Liver (tissue), 9 donors: Measurements from ENCODE around the gene MORN2. TPM values are rescaled to one million over a fixed set of nuclear protein-coding genes. Genes with fewer than 3 reads are reported as not detected.

Experiments used
- DNase-seq: peaks from one replicate; pipeline ENCODE4 v3.0.0-alpha.2; 2017; ENCODE audit warnings: low spot score
- H3K27ac ChIP-seq, 2 donors: one replicate each; pipeline ENCODE4 v1.7.0; 2013; ENCODE audit warnings: inconsistent platforms in 2 of 2, low read length in 2 of 2, control low read depth in 1 of 2, low read depth in 1 of 2, mild to moderate bottlenecking in 1 of 2
- H3K27me3 ChIP-seq, 4 donors: one replicate each; pipeline versions ENCODE4 v1.6.1 to v1.7.0; 2013; ENCODE audit warnings: low read length in 3 of 4, inconsistent platforms in 1 of 4, mild to moderate bottlenecking in 1 of 4, moderate library complexity in 1 of 4; ENCODE audit not compliant: control insufficient read depth in 4 of 4, insufficient read depth in 4 of 4
- H3K36me3 ChIP-seq, 4 donors: one replicate each; pipeline versions ENCODE4 v1.6.1 to v1.7.0; 2013; ENCODE audit warnings: low read length in 3 of 4, mild to moderate bottlenecking in 3 of 4, low read depth in 1 of 4, moderate library complexity in 1 of 4; ENCODE audit not compliant: control insufficient read depth in 4 of 4, insufficient read depth in 3 of 4
- H3K4me1 ChIP-seq, 4 donors: one replicate each; pipeline versions ENCODE4 v1.6.1 to v1.7.0; 2013; ENCODE audit warnings: low read length in 3 of 4, mild to moderate bottlenecking in 3 of 4, moderate library complexity in 1 of 4; ENCODE audit not compliant: control insufficient read depth in 4 of 4, insufficient read depth in 4 of 4
- H3K4me3 ChIP-seq, 3 donors: one replicate each; pipeline versions ENCODE4 v1.6.1 to v1.7.0; 2013; ENCODE audit warnings: low read length in 3 of 3, control low read depth in 1 of 3, low read depth in 1 of 3, mild to moderate bottlenecking in 1 of 3
- H3K9ac ChIP-seq, 2 donors: one replicate each; pipeline ENCODE4 v1.7.0; 2013; ENCODE audit warnings: low read length in 2 of 2, mild to moderate bottlenecking in 2 of 2, moderate library complexity in 2 of 2, control low read depth in 1 of 2, low read depth in 1 of 2
- H3K9me3 ChIP-seq, 4 donors: one replicate each; pipeline versions ENCODE4 v1.6.1 to v1.7.0; 2013; ENCODE audit warnings: low read length in 3 of 4; ENCODE audit not compliant: control insufficient read depth in 4 of 4
- ATF3 ChIP-seq: IDR thresholded peaks from 2 replicates; pipeline ENCODE4 v1.6.1; 2016; ENCODE audit warnings: antibody characterized with exemption
- CTCF ChIP-seq: fragments of 150-350 bp; IDR thresholded peaks from 2 replicates; pipeline ENCODE4 v1.5.1; 2017; ENCODE audit warnings: improper control_type of control experiment, low read depth, low read length; ENCODE audit not compliant: missing input control
- EGR1 ChIP-seq, 2 donors: IDR thresholded peaks; 2 replicates each; pipeline ENCODE4 v1.6.1; 2016 to 2018; ENCODE audit warnings: antibody characterized with exemption in 2 of 2, low read depth in 2 of 2
- FOXA1 ChIP-seq: IDR thresholded peaks from 2 replicates; pipeline ENCODE4 v1.6.1; 2016; ENCODE audit warnings: antibody characterized with exemption
- FOXA2 ChIP-seq: IDR thresholded peaks from 2 replicates; pipeline ENCODE4 v1.6.1; 2016; ENCODE audit warnings: antibody characterized with exemption
- GABPA ChIP-seq, 2 donors: IDR thresholded peaks in 1 of 2; conservative IDR thresholded peaks in 1 of 2; 2 replicates each; pipeline ENCODE4 v1.6.1; 2016; ENCODE audit warnings: antibody characterized with exemption in 2 of 2, mild to moderate bottlenecking in 1 of 2, moderate library complexity in 1 of 2
- HNF4A ChIP-seq, 2 donors: conservative IDR thresholded peaks; 2 replicates each; pipeline ENCODE4 v1.6.1; 2016; ENCODE audit warnings: antibody characterized with exemption in 2 of 2, mild to moderate bottlenecking in 2 of 2
- HNF4G ChIP-seq: IDR thresholded peaks from 2 replicates; pipeline ENCODE4 v1.6.1; 2016; ENCODE audit warnings: antibody characterized with exemption
- JUND ChIP-seq, 2 donors: IDR thresholded peaks; 2 replicates each; pipeline ENCODE4 v1.6.1; 2016; ENCODE audit warnings: antibody characterized with exemption in 2 of 2
- MAX ChIP-seq: IDR thresholded peaks from 2 replicates; pipeline ENCODE4 v1.6.1; 2016; ENCODE audit warnings: antibody characterized with exemption
- NR2F2 ChIP-seq: IDR thresholded peaks from 2 replicates; pipeline ENCODE4 v1.6.1; 2016; ENCODE audit warnings: antibody characterized with exemption
- RAD21 ChIP-seq, 2 donors: IDR thresholded peaks; 2 replicates each; pipeline ENCODE4 v1.6.1; 2016; ENCODE audit warnings: antibody characterized with exemption in 2 of 2, mild to moderate bottlenecking in 2 of 2
- REST ChIP-seq: IDR thresholded peaks from 2 replicates; pipeline ENCODE4 v1.6.1; 2016; ENCODE audit warnings: antibody characterized with exemption, mild to moderate bottlenecking
- RXRA ChIP-seq, 2 donors: IDR thresholded peaks; 2 replicates each; pipeline ENCODE4 v1.6.1; 2017 to 2018; ENCODE audit warnings: antibody characterized with exemption in 2 of 2, mild to moderate bottlenecking in 1 of 2
- SP1 ChIP-seq: IDR thresholded peaks from 2 replicates; pipeline ENCODE4 v1.6.1; 2018; ENCODE audit warnings: antibody characterized with exemption, mild to moderate bottlenecking
- TAF1 ChIP-seq: conservative IDR thresholded peaks from 2 replicates; pipeline ENCODE4 v1.6.1; 2016; ENCODE audit warnings: antibody characterized with exemption, mild to moderate bottlenecking
- YY1 ChIP-seq: IDR thresholded peaks from 2 replicates; pipeline ENCODE4 v1.6.1; 2016; ENCODE audit warnings: antibody characterized with exemption, mild to moderate bottlenecking
- ZBTB33 ChIP-seq: IDR thresholded peaks from 2 replicates; pipeline ENCODE4 v1.6.1; 2016; ENCODE audit warnings: antibody characterized with exemption
- WGBS: extraction: QIAGEN DNeasy Blood & Tissue Kit; methylation state at CpG from one replicate; pipeline ENCODE4 v1.1.7; 2013; 5-methylcytosine and 5-hydroxymethylcytosine counted together
- polyA plus RNA-seq, 2 donors: library from polyadenylated mRNA; stranded (reverse) in 1 of 2; unstranded in 1 of 2; fragments of 200-250 nt in 1 of 2; fragments of >200 nt in 1 of 2; fragmentation: Nextera tagmentation in 1 of 2; extraction: Ambion mirVana in 1 of 2; gene quantifications; one replicate each; pipeline versions ENCODE4 v1.2.1 to v1.2.3, GENCODE V29; 2013 to 2015
- total RNA-seq, 2 donors: library from RNA; depleted of rRNA; stranded (reverse); fragments of >200 nt; gene quantifications; one replicate each; pipeline ENCODE4 v1.2.3, GENCODE V29; 2014
- donor health status: healthy.
- donor health status: healthy.
- donor health status: healthy.
- donor health status: healthy.
- donor health status: healthy.

Gene MORN2
- total and polyA plus RNA-seq, 4 donors: 2.8 to 16.4 (median 8.0) TPM

- WGBS: 89% methylated on average over 3 of the region's 3 CpGs
- Histone ChIP-seq H3K4me1 (no peaks in the 10 kb centered on the region), H3K9me3 (no peaks in the 10 kb centered on the region), H3K36me3 (no peaks in the 10 kb centered on the region), H3K27me3 (no peaks in the 10 kb centered on the region), H3K27ac (no peak within 1 kb of the TSS), H3K9ac (no peak within 1 kb of the TSS), H3K4me3 (no peak within 1 kb of the TSS)
- no peak for DNase-seq
- TF ChIP-seq CTCF: no peak
- no peak for TF ChIP-seq MAX
- TF ChIP-seq HNF4A (conservative IDR thresholded peaks at IDR 0.05): no peak
- no peak for TF ChIP-seq HNF4G
- TF ChIP-seq ATF3: no peak
- TF ChIP-seq EGR1 (IDR thresholded peaks at IDR 0.05; ENCODE audit: low read depth in 2 of 2): no peak
- no peak for TF ChIP-seq YY1
- no peak for TF ChIP-seq ZBTB33
- TF ChIP-seq NR2F2: no peak
- no peak for TF ChIP-seq FOXA1
- no peak for TF ChIP-seq REST
- TF ChIP-seq GABPA (IDR thresholded peaks at IDR 0.05 in 1 of 2, conservative IDR thresholded peaks at IDR 0.05 in 1 of 2): no peak
- TF ChIP-seq TAF1: no peak
- TF ChIP-seq RAD21 (IDR thresholded peaks at IDR 0.05): no peak
- no peak for TF ChIP-seq SP1
- TF ChIP-seq JUND (IDR thresholded peaks at IDR 0.05): no peak
- no peak for TF ChIP-seq RXRA (IDR thresholded peaks at IDR 0.05)
Measured at GRCh38 chr2:38889575-38889974, 13.8 kb downstream of the MORN2 start, which contains the start of gene ARHGEF33. Gene ARHGEF33 (plus strand): TSS chr2:38889875. CDS start chr2:38919448, 29,573 bp downstream.

- no peak for TF ChIP-seq FOXA1
- no peak for TF ChIP-seq GABPA (IDR thresholded peaks at IDR 0.05 in 1 of 2, conservative IDR thresholded peaks at IDR 0.05 in 1 of 2)
- no peak for TF ChIP-seq FOXA2
- TF ChIP-seq RAD21 (IDR thresholded peaks at IDR 0.05): no peak
- no peak for TF ChIP-seq HNF4A (conservative IDR thresholded peaks at IDR 0.05)
- no peak for TF ChIP-seq CTCF
- no peak for TF ChIP-seq RXRA (IDR thresholded peaks at IDR 0.05)
- H3K36me3 ChIP-seq: no peaks in the 10 kb centered on the region
- no peak for DNase-seq
Measured at GRCh38 chr2:38892819-38893218, 17.0 kb downstream of the MORN2 start.

More at GRCh38 chr2:38892819-38893218, 17.0 kb downstream of the MORN2 start:
- Histone ChIP-seq H3K9me3 (no peaks in the 10 kb centered on the region), H3K4me3 (no peak overlapping the region), H3K4me1 (no peaks in the 10 kb centered on the region), H3K27me3 (no peaks in the 10 kb centered on the region), H3K9ac (no peak overlapping the region), H3K27ac (no peak overlapping the region)
